CD4-positive, alpha-beta T cell treated with Interferon alpha-2 for 1 hour (primary cell): Measurements from ENCODE around the gene MAP3K12.
"Not testable (repeated sequence)": the region's sequence is repeated elsewhere in the genome, so short reads cannot be mapped to it uniquely, and the experiment has no call there.

Experiments
- DNase-seq, 2 donors: peaks; one replicate each; pipeline ENCODE4 v3.0.0-alpha.2; 2020 to 2022

The MAP3K12 gene

DNA sequence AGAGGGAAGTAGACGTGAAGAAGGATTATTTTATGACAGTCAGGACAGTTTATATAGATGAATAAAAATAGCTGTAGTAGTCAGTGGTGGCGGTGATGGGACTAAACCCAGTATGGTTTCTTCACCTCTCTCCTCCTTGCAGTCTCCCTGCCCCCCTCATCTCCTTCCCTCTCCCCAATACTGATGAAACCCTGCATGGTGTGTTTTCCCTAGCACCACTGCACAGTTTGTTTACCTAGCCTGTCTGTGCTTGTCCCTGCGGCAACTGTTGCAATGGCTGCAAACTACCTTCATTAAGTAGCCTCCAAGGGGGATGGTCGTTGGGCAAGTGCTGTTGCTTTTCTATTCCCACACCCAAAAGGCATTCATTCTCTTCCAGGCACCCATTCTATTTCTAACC, 32.6 kb downstream of the MAP3K12 start:
- no peak for DNase-seq

DNA sequence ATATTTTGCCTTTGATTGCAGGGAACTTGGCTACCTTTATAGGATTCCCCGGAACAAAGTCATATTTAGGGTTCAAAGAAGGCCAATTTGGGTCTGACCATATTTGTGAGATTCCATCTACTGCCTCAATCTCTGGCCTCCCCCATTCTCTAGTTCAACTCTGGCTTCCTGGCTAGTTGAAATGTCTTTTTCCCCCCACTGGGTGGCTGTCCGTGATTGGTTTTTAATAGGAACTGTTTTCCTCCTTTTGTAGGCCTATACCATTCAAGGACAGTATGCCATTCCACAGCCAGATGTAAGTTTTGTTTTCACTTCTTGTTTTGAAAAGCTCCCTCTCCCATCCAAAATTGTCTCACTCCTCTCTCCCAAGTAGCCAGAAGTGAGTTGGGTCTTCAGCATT, 33.6 kb downstream of the MAP3K12 start:
- DNase-seq, result no peak

DNA sequence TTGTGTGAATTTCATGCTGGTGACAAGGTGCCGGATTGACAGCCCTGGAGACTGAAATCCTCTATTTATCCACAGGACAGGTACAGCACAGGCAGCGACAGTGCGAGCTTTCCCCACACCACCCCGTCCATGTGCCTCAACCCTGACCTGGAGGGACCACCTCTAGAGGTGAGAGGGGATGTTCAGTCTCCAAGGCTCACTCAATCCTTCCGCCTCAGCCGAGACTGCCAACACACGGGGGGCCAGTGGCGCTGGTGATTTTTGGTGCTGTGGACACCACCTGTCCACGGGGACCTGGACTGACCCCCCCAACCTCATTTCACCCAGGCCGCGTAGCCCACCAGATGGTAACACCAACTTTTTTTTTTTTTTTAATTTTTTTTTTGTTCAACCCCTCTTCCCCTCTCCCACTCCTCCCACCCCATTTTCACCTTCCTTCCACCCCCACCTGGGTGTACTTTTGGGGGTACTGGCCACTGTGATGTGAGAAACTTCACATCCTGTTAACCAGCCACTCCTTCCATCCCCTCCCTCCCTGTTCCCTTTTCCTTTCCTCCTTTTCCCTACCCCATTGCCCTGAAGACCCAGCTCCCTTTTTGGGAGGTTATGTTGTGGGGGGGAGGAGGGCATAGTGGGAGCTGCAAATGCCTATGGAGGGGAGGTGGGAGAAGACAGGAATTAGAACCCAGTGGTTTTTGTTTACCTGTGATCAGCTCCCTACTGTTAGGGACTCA, 34.4 kb downstream of the MAP3K12 start:
- DNase-seq, result no peak

DNA sequence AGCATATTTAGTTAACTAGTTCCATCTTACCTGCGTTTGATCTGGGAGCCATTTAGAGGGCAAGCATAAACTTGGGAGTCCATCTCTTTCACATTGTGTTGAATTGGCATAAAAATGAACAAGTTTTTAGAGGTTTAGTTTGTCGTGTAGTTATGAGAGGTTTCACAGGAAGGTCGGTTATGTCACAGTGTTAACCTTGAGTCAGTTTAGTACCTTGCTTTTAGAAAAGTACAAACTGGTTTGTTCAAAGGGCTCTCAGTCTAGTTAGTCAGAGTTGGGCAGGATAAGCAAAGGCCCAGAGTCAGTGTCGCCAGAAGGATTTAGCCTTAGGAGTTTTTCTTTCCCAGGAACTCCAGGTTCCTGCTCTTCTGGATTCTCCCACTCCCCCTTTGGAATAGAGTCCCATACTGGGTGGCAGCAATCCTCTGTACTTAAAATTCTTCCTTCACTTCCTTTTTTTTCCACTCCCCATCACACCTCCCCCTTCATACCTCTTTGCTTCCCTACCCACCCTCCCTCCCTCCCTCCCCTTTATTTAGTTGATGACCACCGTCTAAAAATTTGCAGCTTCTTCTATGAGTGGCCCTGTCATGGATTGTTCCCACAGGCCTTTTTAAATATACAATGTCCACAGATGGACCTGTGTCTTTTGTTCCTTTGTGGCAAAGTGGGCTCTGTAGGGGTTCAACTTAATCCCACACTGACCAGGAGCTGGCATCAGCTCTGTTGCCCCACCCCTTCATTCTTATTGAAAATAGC, 35.3 kb downstream of the MAP3K12 start:
- no peak for DNase-seq

DNA sequence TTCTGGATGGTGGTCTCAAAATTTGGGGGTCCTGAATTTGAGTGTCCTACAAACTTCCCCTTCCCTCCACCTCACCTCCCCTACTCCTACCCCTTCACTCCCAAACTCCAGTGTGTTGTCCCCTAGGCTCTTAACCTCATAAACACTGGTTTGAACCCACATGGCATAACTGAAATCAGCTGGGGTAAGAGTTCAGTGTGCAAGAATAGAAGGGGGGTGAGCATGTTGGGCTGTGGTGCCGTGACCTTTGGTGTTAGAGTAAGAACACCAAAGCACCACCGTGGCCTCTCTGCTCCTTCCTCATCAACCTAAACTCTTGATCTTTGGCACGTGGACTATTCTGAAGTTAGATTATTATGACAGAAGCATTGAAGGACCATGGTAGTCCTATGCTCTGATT, 36.3 kb downstream of the MAP3K12 start:
- no peak for DNase-seq

DNA sequence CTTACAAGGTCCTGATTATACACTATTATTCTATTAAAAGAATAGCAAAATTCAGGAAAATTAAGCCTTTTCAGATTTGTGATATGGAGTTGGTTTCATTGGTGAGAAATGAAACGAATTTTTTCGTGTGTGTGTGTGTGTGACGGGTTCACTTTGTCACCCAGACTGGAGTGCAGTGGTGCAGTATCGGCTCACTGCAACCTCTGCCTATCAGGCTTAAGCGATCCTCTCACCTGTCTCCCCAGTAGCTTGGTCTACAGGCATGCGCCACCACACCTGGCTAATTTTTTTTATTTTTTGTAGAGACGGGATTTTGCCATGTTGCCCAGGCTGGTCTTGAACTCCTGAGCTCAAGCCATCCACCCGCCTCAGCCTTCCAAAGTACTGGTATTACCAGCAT, 37.7 kb downstream of the MAP3K12 start:
- no peak for DNase-seq

DNA sequence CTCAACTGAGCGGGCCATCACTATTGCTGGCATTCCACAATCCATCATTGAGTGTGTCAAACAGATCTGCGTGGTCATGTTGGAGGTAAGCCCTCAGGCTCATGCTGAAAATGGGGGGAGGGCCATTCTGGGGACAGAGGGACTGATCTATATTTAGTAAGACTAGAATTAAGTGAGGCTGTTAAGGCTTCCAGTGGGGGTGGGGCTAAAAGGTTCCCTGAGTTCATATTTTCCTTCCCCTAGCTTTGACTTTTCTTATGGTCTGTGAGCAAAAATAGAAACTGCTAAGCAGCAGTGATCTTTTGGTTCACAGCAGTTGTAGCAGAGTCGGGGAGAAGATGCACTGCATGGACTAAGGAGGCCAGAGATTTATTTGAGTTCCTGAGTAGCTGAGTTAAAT, 38.2 kb downstream of the MAP3K12 start:
- no peak for DNase-seq

DNA sequence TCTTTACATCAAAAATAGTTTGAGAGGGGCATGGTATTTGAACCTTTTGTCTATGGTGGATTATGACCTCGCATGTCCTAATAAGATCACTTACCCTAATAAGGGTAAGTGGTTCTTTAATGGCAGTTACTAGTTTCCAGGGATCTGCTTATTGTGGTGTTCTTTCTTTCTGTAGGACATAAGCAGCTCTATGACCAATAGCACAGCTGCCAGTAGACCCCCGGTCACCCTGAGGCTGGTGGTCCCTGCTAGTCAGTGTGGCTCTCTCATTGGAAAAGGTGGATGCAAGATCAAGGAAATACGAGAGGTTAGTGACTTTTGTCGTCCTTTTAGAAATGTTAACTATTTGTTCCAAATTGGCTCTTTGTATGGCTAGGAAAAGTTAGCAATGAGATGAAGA, 40.2 kb downstream of the MAP3K12 start:
- DNase-seq, result no peak

DNA sequence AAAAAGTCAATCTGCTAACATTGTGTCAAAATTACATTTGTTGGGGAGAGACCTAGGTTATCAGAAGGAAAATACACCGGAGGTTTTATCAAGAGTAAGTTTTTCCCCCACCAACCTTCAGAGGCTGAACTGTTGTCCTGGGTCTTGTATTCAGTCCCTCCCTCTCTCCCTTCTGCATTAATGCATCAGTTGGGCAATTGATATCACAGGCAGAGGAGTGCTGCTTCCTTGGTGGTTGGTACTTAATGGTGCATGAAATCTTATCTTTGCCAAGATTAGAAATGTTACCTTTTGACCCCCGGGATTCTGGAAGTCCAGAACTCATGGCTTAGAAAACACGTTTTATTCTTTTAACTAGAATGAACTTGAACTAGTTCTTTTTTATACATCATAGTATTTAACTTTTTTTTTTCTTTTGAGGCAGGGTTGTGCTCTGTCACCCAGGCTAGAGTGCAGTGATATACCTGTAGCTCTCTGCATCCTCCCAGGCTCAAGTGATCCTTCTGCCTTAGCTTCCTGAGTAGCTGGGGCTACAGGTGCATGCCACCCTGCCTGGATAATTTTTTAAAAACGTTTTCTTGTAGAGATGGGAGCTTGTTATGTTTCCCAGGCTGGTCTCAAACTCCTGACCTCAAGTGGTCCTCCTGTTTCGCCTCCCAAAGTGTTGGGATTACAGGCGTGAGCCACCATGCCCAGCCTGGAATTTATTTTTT, 42.4 kb downstream of the MAP3K12 start:
- DNase-seq, result no peak

DNA sequence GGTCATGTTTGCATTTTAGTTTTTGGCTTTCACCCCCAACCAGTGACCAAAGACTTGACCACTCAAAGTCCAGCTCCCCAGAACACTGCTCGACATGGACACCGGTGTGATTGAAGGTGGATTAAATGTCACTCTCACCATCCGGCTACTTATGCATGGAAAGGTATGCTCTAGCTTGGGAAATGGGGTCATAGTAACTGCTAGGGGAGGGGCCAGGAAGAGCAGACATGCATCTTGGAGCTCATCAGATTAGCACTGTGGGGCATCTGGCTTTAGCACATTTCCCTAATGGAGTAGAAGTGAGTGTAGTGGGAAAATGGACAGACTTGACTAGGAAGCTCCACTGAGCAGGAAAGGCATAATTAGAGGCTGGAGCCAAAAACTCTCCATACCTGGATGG, 44.6 kb downstream of the MAP3K12 start:
- DNase-seq, result no peak

DNA sequence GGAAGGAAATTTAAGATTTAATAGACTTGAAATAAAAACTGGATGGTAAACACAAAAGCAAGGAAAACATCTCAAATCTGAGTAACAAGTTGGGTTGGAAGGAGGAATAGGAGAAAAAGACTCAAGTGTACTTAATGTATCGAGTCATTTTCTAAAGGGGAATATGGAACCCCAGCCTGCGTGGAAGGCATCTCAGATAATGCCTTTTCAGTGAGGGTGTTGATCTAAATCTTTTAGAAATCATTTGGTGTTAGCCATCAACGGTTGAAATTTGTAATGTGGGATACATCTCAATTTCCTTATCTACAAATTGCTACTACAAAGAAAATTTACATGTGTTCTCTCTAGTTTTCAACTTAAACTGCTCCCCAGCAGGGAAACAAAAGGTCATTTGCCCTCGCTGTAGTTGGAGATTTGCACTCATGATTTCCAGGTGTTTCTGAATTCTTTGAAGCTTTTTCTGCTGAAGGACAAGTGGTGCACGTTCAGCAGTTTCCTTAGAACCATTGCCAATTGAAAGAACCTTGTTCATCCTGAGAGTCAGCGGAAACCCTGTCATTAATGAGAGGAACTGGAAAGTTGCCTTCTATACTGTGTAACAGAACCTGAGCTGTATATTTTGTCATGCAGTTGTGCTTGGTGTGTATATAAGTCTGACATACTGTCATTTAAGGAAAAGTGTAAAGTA, 45.2 kb downstream of the MAP3K12 start:
- no peak for DNase-seq

DNA sequence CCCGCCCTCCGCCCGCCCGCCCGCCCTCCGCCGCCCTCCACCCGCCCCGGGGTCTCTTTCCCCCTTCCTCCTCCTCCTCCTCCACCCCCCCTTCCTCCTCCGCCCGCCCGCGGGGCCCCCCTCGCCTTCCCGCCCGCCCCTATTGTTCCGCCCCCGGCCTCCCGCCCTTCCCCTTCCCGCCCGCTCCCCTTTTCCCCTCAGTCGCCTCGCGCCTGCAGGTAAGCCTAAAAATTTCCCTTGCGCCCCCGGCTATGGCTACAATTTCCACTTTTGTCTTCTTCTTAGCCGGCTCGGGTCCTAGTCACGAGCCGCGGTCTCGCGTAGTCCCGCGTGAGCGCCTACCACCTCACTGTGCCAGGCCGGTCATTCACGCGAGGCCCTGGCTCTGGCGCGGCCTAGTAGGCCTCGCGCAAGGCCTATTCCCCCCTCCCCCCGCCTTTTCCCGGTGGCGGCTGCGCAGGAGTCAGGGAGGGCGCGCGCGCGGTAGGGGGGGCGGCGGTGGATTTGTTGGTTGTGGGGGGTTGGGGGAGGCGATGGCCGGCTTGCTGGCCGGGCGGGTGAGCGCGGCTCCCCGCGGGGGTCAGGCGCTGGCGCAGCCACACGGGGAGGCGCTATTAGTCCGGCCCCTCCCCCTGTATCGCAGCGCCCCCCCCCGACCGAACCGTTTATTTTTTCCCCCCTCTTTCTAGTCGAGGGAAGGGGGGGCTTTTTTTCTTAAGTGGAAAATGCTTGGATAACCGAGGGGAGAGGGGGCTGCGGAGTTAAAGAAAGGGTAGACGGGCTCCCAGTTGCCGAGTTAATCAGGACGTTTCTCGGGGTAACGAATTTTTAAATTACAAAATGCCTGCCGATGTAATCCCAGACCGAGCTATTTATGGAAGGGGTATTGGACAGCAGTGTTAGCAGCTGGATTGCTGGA, 46.8 kb downstream of the MAP3K12 start:
- DNase-seq, result peak; percentile 72 to 86

DNA sequence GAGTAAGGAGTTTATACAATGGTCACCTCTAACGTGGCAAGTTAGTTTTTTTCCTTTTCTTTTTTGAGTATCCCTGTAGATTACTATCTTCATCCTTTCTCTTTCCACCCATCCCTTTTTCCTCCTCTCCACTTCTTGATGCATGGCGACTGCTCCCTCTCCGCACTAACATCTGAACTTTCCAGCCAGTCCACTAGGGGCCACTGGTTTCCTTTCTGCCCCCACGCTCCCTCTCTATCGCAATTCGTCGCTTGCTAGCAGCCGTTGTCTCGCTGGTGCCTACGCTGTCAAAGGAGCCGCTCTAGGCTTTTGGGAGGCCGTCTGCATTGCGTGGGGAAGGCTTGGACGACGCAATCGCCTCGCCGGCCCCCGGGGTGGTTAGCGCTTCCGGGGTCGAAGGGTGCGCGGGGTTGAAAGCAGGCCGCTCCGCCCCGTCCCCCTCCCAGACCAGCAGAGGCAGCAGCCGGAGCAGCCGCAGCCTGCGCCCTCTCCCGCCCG, 47.5 kb downstream of the MAP3K12 start, which contains the start of gene PCBP2:
Gene PCBP2 (plus strand): TSS at position 442 of the 498 bp plus-strand sequence. CDS start 2,699 bp downstream, outside the sequence.
- DNase-seq, result peak; percentile 99

DNA sequence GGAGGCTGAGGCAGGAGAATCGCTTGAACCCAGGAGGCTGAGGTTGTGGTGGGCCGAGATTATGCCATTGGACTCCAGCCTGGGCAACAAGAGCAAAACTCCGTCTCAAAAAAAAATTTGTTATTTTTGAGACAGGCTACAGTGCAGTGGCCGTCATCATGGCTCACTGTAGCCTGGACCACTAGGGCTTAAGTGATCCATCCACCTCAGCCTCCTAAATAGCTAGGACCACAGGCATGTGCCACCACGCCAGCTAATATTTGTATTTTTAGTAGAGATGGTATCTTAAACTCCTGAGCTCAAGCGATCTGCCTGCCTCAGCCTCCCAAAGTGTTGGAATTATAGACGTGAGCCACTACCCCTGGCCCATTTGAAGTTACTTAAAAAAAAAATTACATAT, 48.3 kb downstream of the MAP3K12 start:
- DNase-seq, result no peak

DNA sequence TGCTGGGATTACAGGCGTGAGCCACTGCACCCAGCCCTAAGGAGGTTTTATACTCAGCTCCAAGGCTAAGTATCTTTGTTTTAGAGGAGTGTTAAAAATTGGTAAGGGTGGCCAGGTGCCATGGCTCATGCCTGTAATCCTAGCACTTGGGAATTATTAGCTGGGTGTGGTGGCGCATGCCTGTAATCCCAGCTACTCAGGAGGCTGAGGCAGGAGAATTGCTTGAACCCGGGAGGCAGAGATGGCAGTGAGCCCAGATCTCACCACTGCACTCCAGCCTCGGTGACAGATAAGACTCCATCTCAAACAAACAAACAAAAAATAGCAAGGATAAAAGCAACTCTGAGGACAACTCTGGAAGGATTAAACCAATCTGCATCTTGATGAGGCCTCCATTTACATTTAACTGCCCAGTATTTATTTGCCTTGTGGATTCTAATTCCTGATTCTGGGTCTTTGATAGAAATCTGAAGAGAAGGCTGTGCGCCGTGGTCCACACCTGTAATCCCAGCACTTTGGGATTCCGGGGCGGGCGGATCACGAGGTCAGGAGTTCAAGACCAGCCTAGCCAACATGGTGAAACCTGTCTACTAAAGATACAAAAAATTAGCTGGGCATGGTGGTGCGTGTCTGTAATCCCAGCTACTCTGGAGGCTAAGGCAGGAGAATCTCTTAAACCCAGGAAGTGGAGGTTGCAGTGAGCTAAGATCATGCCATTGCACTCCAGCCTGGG, 54.5 kb downstream of the MAP3K12 start:
- DNase-seq, result not testable (repeated sequence)

DNA sequence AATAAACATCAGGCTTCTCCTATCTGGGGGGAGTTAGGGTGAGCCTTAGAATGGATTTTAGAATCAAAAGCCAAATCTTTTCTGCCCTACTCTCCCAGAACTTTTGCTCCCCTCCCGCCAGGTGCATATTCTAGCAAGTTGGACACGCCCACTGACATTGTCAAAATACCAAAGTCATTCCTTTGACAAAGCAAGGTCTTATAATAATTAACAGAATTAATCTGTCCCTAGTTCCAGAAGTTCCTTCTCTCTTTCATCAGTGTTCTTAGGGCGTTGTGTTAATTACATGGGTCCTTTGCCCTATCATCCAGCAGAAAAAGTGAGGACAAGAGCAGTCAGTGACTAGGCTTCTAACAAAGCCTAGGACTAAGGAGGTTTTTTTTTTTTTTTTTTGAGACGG, 55.3 kb downstream of the MAP3K12 start:
- no peak for DNase-seq

DNA sequence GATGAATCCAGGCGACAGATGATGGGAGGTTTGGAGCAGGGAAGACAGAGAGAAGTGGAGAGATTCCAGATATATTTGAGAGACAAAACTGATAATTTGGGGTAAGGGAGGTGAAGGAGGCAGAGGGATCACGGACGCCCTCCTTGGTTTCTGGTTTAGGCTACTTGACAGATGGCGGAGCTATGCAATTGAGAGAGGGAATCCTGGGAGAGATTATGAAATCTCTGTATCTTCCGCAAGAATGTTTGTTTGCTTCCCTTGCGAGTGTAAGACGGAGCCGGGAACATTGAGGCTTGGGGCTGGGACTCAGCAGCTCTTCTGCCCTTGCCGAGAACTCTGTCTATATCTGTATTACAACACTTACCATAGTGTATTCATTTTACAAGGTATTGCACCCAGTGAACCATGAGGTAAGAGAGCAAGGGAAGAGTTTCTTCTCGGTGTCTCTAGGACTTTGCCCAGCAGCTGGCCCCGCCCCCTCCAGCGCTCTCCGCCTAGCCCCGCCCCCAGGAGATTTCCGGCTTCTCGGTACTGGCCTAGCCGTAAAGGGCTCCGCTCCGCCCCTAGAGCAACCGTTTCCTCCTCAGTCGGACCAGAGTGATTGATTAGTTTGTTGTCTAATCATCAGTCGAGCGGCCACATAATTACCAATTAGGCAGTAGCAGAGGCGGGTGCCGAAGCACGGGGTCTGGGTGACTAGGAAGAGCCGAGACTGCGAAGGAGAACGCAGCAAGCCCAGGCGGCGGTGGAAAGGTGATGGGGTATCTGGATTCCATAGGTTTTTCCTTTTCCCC, 58.0 kb downstream of the MAP3K12 start, which contains the start of gene PRR13:
Gene PRR13 (plus strand): TSS at position 695 of the 794 bp plus-strand sequence. CDS start 981 bp downstream, outside the sequence.
- peak; percentile 99 for DNase-seq

DNA sequence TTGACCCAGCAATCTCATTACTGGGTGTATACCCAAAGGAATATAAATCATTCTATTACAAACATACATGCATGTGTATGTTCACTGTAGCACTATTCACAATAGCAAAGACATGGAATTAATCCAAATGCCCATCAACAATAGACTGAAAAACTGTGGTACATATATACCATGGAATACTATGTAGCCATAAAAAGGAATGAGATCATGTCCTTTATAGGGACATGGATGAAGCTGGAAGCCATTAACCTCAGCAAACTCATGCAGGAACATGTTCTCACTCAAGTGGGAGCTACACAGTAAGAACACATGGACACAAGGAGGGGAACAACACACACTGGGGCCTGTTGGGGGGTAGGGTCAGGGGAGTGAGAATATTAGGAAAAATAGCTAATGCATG, 59.7 kb downstream of the MAP3K12 start:
- DNase-seq, result not testable (repeated sequence)

DNA sequence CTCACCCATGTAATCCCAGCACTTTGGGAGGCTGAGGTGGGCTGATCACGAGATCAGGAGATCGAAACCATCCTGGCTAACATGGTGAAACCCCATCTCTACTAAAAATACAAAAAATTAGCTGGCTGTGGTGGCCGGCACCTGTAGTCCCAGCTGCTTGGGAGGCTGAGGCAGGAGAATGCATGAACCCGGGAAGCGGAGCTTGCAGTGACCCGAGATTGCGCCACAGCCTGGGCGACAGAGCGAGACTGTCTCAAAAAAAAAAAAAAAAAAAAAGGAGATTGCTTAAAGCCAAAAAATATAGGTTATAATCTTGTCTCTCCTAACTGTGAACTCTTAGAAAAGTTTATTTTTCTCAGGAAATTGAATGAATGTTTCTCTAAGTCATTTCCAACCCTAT, 63.9 kb downstream of the MAP3K12 start:
- not testable (repeated sequence) for DNase-seq

DNA sequence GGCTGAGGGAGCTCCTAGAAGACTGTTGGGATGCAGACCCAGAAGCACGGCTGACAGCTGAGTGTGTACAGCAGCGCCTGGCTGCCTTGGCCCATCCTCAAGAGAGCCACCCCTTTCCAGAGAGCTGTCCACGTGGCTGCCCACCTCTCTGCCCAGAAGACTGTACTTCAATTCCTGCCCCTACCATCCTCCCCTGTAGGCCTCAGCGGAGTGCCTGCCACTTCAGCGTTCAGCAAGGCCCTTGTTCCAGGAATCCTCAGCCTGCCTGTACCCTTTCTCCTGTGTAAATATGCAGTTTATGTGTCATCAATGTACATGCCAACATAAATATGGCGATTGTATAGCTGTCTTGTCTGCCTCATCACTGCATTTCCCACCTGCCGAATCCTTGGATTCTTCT, 68.1 kb downstream of the MAP3K12 start:
- no peak for DNase-seq
